Activated CD4-positive, CD25-positive, alpha-beta regulatory T cell treated with anti-CD3 and anti-CD28 coated beads, Interleukin-2, amount 50 U/mL, for 24 hours (primary cell): ENCODE measurements around the gene DPEP1.

Source experiments
- ATAC-seq, 2 donors: fragments of 150-1000 bp; cut with Tn5 transposase; one replicate each; pipeline ENCODE4 v1.10.0; 2021; ENCODE audit warnings: mild to moderate bottlenecking in 1 of 2, moderate library complexity in 1 of 2

The DPEP1 gene

DNA sequence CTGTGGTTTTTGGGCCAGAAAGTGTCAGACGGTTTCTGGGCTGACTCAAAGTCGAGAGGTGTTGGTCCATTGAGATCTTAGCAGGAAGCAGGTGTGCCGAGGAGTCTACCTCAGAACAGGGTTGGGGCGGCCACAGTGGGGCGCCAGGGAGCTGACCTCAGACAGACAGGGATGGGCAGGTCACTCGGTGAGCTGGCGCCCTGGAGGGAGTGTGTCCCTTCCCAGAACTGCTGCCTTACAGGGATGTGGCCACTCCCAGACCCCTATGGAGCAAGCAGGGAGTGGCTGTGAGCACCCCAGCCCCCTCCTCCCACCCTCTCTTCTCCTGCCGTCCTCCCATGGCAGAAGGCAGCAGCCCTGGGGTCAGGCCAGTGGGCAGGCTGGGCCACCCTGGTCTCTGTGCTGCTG, 14.0 kb upstream of the DPEP1 start:
- ATAC-seq, result peak in 1 of 2 donors; percentile 14

GRCh38 chr16:89599902-89600301, 13.5 kb upstream of the DPEP1 start:
- ATAC-seq, result no peak

DNA sequence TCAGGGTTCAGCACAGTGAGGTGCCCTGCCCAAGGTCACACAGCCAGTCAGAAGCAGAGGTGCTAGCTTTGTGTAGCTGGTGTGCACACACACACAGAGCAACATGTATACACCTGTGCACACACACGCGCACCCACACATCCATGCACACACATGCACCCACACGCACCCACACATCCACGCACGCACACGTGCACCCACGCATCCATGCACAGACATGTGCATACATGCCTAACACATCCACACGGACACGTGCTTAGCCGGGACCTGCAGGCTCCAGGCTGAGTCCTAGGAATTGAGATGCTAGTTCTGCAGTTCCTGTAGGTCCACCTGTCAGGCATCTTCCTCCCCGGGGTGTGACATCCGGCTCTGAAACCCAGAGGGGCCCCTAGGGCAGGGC, 13.0 kb upstream of the DPEP1 start:
- no peak for ATAC-seq

GRCh38 chr16:89600956-89601355, 12.5 kb upstream of the DPEP1 start:
- no peak for ATAC-seq

DNA sequence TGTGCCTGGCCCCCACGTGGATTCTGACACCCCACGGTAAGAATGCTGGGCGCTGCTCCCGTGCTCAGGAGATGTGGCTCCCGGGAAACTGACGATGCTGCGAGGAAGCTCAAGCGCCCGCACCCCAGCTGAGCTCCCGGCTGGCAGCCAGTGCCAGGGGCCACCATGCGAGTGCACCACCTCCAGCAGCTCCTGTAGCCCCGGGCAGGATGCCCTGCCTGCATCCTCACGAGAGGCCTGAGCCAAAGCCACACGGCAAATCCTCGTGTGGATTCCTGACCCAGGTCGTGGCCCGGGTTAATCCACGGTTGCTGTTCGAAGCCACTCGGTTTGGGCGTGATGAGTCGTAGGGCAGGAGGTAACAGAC, 11.6 kb upstream of the DPEP1 start:
- no peak for ATAC-seq

GRCh38 chr16:89602273-89602951, 11.0 kb upstream of the DPEP1 start:
- ATAC-seq, result peak; percentile 92 to 94

GRCh38 chr16:89602952-89603590, 10.4 kb upstream of the DPEP1 start:
- ATAC-seq, result no peak

DNA sequence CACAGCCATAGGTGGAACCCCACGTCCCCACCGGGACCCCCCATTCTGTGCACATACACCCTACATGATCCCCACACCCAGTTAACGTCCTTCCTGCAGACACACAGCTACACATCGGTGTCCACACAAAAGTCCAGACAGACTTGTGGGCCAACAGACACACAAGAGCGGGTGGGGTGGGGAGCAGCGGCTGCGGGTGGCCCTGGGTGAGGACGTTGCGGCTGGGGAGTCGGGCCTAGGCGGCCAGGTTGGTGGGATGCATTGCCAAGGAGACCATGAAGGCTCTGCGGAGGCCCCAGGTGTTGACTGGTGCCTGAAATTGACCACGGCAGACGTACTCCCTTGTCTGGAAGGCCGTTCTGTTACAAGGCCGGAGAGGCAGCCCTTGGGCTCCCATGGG, 8.7 kb upstream of the DPEP1 start:
- no peak for ATAC-seq

- ATAC-seq, result no peak
These were observed 8.1 kb upstream of the DPEP1 start for GRCh38 chr16:89605186-89605970.

DNA sequence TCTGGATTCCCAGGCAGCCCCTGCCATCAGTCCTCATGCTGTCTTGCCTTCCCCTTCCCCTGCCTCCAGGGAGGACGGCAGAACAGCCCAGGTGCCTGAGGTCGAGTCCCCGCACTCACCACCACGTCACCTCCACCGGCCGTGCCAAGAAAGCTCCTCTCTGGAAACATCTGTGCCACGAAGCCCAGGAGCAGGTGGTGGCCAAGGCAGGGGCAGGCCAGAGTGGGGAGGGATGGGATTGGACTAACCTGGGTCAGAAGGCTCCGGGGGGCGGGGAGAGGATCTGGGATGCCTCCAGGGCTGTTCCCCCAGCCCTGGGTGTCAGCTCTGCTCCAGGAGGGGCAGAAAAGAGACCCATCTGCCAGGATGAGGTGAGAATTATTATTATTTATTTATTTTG, 7.4 kb upstream of the DPEP1 start:
- no peak for ATAC-seq

- no peak for ATAC-seq
These were observed 6.0 kb upstream of the DPEP1 start for GRCh38 chr16:89607453-89607852.

- ATAC-seq, result no peak
These were observed 5.3 kb upstream of the DPEP1 start for GRCh38 chr16:89607937-89608740.

DNA sequence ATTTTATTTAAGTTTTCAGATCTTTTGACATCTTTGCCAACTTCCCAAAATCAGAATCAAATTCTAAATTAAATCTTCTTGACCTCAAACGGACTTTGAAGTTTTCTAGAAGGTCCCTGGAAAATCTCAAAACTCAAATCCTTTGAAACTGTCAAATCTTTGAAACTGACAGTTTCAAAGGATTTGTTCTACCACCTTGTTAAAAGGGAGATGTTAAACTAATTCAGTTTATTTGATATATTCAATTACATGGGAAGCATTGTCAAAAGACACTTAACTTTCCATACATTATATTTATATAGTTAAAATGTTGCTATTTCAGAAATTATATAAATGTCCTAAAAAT, 3.4 kb upstream of the DPEP1 start:
- ATAC-seq, result no peak

DNA sequence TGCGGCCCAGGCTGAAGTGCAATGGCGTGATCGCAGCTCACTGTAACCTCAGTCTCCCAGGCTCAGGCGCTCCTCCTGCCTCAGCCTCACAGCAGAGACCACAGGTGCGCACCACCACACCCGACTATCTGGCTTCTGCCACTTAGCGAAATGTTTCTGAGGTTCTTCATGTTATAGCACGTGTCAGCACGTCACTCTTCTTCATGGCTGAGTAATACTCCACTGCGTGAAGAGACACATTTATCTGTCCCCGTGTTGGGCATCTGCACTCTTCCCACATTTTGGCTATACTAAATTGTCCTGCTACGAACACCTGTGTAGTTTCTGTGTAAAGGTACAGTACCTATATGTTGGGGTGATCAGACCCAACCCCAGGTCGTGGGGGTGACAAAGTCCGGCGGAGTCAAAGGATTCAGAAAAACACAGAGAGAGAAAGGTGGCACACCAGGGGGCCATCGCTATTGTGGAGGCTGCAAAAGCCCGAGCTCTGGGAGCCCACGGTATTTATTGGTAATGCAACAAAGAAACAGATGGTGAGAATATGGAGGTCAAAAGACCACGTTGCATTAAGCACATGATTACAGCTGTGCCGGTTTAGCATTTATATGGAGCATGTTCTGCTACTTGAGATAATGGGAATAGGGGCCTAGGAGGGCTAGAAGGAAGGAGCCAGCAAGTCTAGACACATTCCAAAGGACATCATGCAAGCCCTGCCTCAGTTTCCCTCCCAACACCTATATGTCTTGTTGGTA, 851 bp upstream of the DPEP1 start:
- no peak for ATAC-seq

GRCh38 chr16:89613954-89614459, 565 bp downstream of the DPEP1 start:
- no peak for ATAC-seq

- ATAC-seq, result no peak
These were observed 1.7 kb downstream of the DPEP1 start for GRCh38 chr16:89615176-89615575.

DNA sequence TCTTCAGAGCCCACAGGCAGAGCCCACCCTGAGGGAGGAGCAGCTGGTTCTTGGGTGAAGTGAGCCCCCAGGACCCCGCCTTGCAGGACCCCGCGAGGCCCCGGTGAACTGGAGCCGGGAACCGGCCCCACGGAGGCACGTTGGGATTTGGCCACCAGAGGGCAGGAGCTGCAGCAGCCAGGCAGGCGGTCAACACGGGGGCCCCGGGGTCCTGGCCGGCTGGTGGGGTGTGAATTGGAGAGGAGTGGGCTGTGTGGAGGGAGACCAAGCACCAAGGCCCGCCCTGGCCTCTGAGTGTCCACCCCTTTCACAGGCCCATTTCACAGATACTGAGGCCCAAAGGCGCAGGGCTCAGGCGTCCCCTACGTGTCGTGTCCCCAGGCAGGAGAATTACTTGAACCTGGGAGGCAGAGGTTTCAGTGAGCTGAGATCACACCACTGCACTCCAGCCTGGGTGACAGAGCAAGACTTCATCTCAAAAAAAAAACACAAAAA, 2.2 kb downstream of the DPEP1 start:
- ATAC-seq, result peak in 1 of 2 donors; percentile 7

DNA sequence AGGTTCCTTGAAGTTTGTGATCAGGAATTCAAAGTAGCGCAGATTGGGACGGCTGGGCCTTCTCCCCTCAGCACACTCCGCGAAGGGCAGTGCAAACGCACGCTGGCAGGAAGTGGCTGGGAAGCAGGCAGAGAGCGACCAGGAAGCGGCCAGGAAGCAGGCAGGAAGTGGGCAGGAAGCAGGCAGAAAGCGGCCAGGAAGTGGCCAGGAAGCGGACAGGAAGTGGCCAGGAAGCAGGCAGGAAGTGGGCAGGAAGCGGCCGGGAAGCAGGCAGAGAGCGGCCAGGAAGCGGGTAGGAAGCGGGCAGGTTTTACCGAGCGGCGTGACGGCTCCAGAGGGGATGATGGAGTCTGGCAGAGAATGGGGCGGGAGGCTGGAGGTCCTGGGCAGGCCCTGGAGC, 3.2 kb downstream of the DPEP1 start:
- ATAC-seq, result no peak

- no peak for ATAC-seq
These were observed 3.6 kb downstream of the DPEP1 start for GRCh38 chr16:89617036-89617435.

- ATAC-seq, result no peak
These were observed 4.9 kb downstream of the DPEP1 start for GRCh38 chr16:89618109-89618998.

GRCh38 chr16:89619840-89620239, 6.4 kb downstream of the DPEP1 start:
- no peak for ATAC-seq
